Kidney (tissue), 14 donors: ENCODE results near the gene NUDT5. TPM values are rescaled to one million over a fixed set of nuclear protein-coding genes. Genes with fewer than 3 reads are reported as not detected.

ENCODE experiments used
- DNase-seq, 5 donors: peaks; one replicate each; pipeline ENCODE4 v3.0.0-alpha.2; 2013 to 2020
- FAIRE-seq: peaks from 2 replicates; lab custom pipeline; 2012; peaks lifted over from hg19 to GRCh38; lab: Jason Lieb, UNC
- H3K27ac ChIP-seq, 2 donors: one replicate each; pipeline ENCODE4 v1.7.0; 2013; ENCODE audit warnings: low read depth in 2 of 2, low read length in 2 of 2, inconsistent platforms in 1 of 2
- H3K27me3 ChIP-seq: one replicate; pipeline ENCODE4 v1.7.1; 2013; ENCODE audit warnings: low read length, inconsistent platforms; ENCODE audit not compliant: control insufficient read depth, insufficient read depth
- H3K36me3 ChIP-seq, 3 donors: one replicate each; pipeline versions ENCODE4 v1.7.0 to v1.7.1; 2013; ENCODE audit warnings: low read length in 3 of 3, control low read depth in 1 of 3, inconsistent platforms in 1 of 3; ENCODE audit not compliant: insufficient read depth in 3 of 3, control insufficient read depth in 2 of 3
- H3K4me1 ChIP-seq, 3 donors: one replicate each; pipeline versions ENCODE4 v1.7.0 to v1.7.1; 2013; ENCODE audit warnings: low read length in 3 of 3, inconsistent platforms in 1 of 3, low read depth in 1 of 3; ENCODE audit not compliant: control insufficient read depth in 2 of 3, insufficient read depth in 2 of 3
- H3K4me3 ChIP-seq, 3 donors: one replicate each; pipeline versions ENCODE4 v1.7.0 to v1.8.1; 2013; ENCODE audit warnings: low read length in 3 of 3, control low read depth in 1 of 3, inconsistent platforms in 1 of 3
- H3K9ac ChIP-seq, 3 donors: one replicate each; pipeline versions ENCODE4 v1.7.0 to v1.7.1; 2013; ENCODE audit warnings: low read length in 3 of 3, control low read depth in 1 of 3, inconsistent platforms in 1 of 3
- H3K9me3 ChIP-seq, 3 donors: one replicate each; pipeline versions ENCODE4 v1.7.0 to v1.7.1; 2013; ENCODE audit warnings: low read length in 3 of 3, control low read depth in 1 of 3, inconsistent platforms in 1 of 3; ENCODE audit not compliant: control insufficient read depth in 2 of 3, insufficient read depth in 1 of 3
- intact Hi-C: fragments of 100-400 bp; cut with DNase I; formaldehyde crosslinking; loops from one replicate; pipeline ENCODE4 v1.11.1; 2022
- polyA plus RNA-seq: library from polyadenylated mRNA; stranded (reverse); fragments of 350-450 nt; fragmentation: Illumina TruSeq; extraction: RNeasy Lipid Tissue Mini Kit (QIAGEN cat#74804); gene quantifications from one replicate; pipeline ENCODE4 v1.2.3, GENCODE V29; 2014; ENCODE audit warnings: low read depth, low replicate concordance; ENCODE audit not compliant: insufficient read depth
- total RNA-seq: library from RNA; stranded (reverse); fragmentation: NEBNext Ultra II Directional; extraction: Animal tissue kit (Norgen Biotek cat#: 25700); gene quantifications from one replicate; pipeline ENCODE4 v1.2.1, GENCODE V29; 2021
- TF ChIP-seq, protein P1 (sequence below): IDR thresholded peaks from 3 replicates; pipeline ENCODE4 v1.5.1; 2012; ENCODE audit warnings: mild to moderate bottlenecking, moderate library complexity, borderline replicate concordance; ENCODE audit not compliant: insufficient read depth; ENCODE audit errors: extremely low read depth
- donor health status: control.
- donor health status: control.
- donor health status: control.
- donor health status: control.
- donor health status: control.
- donor health status: DM: yes; HTN: yes; CAD: no.
- donor health status: Normal renal cell carcinoma (clear cell type).

Gene NUDT5
- total and polyA plus RNA-seq, 2 donors from 2014 or later, result 48.3 to 78.2 TPM

DNA sequence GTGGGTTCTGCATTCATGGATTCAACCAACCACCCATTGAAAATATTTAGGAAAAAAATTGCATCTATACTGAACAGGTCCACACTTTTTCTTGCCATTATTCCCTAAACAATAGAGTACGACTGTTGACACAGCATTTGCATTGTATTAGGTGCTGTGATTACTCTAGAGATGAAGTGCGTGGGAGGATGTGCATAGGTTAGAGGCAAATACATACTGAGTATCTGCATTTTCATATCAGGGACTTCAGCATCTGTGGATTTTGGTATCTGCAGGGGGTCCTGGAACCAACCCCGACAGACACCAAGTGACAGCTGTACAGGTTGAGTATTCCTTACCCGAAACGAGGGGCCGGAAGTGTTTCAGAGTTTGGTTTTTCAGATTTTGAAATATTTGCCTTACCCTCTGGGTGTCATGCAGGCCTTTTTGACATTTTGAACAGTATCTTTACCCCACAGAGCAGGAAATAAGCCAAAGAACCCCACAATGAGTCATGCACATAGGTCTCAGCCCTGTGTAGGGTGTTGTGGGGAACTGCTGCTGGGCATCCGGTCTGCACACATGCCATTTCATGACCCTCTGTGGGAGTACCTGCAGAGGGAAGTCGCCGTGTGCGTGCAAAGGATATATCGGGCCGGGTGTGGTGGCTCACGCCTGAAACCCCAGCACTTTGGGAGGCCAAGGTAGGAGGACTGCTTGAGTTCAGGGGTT, 14.5 kb downstream of the NUDT5 start:
- H3K36me3 ChIP-seq, result peaks cover 4 to 29% (median 14%) of the 10 kb centered on the region in 3 donors
- DNase-seq, result no peak

DNA sequence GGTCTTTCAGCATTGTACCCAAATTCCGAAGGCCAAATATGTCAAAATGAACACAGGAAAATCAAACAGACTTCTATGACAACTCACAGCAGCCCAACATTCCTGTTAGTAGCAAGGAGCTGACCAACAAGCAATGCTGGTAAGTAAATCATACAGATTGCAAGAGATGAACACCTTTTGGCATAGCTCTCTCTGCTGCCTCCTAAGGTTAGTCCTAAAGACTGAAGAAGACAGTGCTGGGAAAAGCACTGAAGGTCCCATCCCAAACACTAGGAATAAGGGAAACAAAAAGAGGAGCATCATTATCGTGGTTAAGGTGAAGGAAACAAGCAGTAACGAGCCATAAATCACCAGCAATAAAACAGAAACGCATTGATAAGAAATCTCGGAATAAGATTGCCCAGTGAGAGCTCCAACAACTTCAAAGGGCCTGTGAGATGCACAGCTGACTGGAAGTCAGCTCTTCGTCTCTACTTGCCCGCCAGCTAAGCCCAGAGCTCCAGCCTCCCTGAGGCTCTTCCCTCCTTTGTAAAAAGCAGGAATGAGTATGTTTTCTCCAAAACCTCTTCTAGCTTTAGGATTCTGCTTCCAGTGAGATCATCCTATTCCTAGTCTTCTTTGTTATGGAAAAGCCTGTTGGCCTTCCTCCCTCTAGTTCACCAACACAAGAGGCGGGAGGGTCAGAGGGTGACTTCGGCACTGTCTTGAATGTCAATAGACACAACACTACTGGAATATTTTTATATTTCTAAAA, 15.3 kb downstream of the NUDT5 start:
- H3K27me3 ChIP-seq, result no peaks in the 10 kb centered on the region
- H3K4me1 ChIP-seq, result no peaks in the 10 kb centered on the region
- H3K36me3 ChIP-seq, result peaks cover 4 to 21% (median 11%) of the 10 kb centered on the region in 3 donors
- no peak overlapping the region for H3K27ac ChIP-seq
- DNase-seq (no peak), FAIRE-seq (no peak)
- no peak overlapping the region for H3K4me3 ChIP-seq
- intact Hi-C loops, result no loop called here
- TF ChIP-seq, protein P1, sequence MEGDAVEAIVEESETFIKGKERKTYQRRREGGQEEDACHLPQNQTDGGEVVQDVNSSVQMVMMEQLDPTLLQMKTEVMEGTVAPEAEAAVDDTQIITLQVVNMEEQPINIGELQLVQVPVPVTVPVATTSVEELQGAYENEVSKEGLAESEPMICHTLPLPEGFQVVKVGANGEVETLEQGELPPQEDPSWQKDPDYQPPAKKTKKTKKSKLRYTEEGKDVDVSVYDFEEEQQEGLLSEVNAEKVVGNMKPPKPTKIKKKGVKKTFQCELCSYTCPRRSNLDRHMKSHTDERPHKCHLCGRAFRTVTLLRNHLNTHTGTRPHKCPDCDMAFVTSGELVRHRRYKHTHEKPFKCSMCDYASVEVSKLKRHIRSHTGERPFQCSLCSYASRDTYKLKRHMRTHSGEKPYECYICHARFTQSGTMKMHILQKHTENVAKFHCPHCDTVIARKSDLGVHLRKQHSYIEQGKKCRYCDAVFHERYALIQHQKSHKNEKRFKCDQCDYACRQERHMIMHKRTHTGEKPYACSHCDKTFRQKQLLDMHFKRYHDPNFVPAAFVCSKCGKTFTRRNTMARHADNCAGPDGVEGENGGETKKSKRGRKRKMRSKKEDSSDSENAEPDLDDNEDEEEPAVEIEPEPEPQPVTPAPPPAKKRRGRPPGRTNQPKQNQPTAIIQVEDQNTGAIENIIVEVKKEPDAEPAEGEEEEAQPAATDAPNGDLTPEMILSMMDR, result no peak
- no peak overlapping the region for H3K9ac ChIP-seq
- no peaks in the 10 kb centered on the region for H3K9me3 ChIP-seq

More for the DNA sequence above, 14.5 kb downstream of the NUDT5 start:
- no peak for FAIRE-seq
- intact Hi-C loops, result no loop called here
- Histone ChIP-seq H3K27ac (no peak overlapping the region), H3K9ac (no peak overlapping the region), H3K4me1 (no peaks in the 10 kb centered on the region), H3K9me3 (no peaks in the 10 kb centered on the region), H3K4me3 (no peak overlapping the region), H3K27me3 (no peaks in the 10 kb centered on the region)
- TF ChIP-seq, protein P1, result no peak

DNA sequence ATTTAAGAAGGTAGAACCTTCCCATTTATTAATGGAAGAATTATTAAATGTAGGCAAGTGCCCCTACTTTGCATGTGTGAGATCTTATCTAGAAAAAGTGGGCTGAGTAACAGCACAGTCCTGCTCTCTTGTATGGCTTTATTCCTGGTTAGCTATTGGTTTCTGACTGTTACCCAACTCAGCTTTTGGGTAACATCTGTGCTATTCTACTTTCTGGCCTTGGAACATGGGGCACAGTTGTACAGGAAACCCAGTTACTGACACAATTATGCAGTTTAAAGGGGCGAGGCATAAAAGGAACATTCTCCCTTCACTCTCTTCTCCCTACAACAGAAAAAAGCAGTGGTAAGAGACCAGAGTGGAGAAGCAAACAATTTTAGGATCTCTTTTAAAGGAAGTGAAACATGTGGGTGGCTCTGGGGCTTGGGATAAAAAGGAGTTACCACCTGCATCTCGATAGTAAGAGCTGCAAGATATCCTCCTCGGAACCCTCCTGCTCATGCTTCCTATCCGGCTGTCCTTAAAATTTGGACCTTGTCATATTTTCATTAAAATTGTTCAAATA, 16.0 kb downstream of the NUDT5 start:
- TF ChIP-seq, protein P1, result no peak
- Histone ChIP-seq H3K9ac (no peak overlapping the region), H3K9me3 (no peaks in the 10 kb centered on the region), H3K4me1 (no peaks in the 10 kb centered on the region), H3K36me3 (peaks cover 2 to 18% (median 9%) of the 10 kb centered on the region in 3 donors), H3K27ac (no peak overlapping the region), H3K4me3 (no peak overlapping the region), H3K27me3 (no peaks in the 10 kb centered on the region)
- DNase-seq (no peak), FAIRE-seq (no peak)
- intact Hi-C loops, result no loop called here
